OCI-LY7 (cell line): ENCODE results near the gene ADAMTS6.

Experiments
- EZH2phosphoT487 ChIP-seq: fragments of 200-600 bp; sonication (generic); IDR thresholded peaks from 2 replicates; pipeline ENCODE4 v1.6.1; 2018; ENCODE audit warnings: low read depth, borderline replicate concordance, mild to moderate bottlenecking, mixed run types, antibody characterized with exemption, low read length, moderate library complexity, mixed read lengths
- TF ChIP-seq, protein P1 (sequence below): fragments of 200-600 bp; sonication (generic); conservative IDR thresholded peaks from 2 replicates; pipeline ENCODE4 v1.5.1; 2014; ENCODE audit warnings: mild to moderate bottlenecking, antibody characterized with exemption, low read length, moderate library complexity, mixed read lengths

DNA sequence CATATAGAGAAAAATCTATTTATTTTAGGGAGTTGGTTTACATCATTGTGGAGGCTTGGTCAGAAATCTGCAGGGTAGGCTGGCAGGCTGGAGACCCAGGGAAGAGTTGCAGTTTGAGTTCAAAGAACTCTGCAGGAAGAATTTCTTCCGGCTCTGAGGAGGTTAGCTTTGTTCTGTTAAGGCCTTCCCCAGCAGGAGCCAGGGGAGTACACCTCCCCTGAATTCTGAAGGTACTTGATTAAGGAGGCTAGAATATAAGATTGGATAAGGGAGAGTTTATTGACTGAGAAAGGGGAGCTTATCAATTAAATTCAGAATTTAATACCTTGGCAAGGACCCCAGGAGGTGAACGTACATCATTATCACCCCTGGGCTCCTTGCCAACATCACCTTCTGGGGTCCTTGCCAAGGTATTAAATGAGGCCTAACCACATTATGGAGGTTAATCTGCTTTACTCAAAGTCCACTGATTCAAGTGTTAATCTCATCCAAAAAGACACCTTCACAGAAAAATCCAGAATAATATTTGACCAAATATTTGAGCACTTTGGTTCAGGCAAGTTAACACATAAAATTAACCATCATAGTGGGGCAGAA lies 361.3 kb downstream of the ADAMTS6 start:
- TF ChIP-seq, protein P1, sequence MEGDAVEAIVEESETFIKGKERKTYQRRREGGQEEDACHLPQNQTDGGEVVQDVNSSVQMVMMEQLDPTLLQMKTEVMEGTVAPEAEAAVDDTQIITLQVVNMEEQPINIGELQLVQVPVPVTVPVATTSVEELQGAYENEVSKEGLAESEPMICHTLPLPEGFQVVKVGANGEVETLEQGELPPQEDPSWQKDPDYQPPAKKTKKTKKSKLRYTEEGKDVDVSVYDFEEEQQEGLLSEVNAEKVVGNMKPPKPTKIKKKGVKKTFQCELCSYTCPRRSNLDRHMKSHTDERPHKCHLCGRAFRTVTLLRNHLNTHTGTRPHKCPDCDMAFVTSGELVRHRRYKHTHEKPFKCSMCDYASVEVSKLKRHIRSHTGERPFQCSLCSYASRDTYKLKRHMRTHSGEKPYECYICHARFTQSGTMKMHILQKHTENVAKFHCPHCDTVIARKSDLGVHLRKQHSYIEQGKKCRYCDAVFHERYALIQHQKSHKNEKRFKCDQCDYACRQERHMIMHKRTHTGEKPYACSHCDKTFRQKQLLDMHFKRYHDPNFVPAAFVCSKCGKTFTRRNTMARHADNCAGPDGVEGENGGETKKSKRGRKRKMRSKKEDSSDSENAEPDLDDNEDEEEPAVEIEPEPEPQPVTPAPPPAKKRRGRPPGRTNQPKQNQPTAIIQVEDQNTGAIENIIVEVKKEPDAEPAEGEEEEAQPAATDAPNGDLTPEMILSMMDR, result no peak
- TF ChIP-seq EZH2phosphoT487, result no peak
